LNCaP clone FGC (cell line): Measurements from ENCODE around the gene GOLGA8A.

Source experiments
- DNase-seq: peaks from one replicate; pipeline ENCODE4 v3.0.0-alpha.2; 2011; ENCODE audit warnings: low read depth
- H3K4me3 ChIP-seq: 2 replicates; pipeline ENCODE4 v1.5.1; 2011; ENCODE audit warnings: mild to moderate bottlenecking, low read depth, low read length, control low read depth
- CTCF ChIP-seq: IDR thresholded peaks from 2 replicates; pipeline ENCODE4 v1.5.1; 2012; ENCODE audit warnings: mild to moderate bottlenecking; ENCODE audit not compliant: control insufficient read depth, insufficient read depth; ENCODE audit errors: extremely low read depth

Gene GOLGA8A

GRCh38 chr15:34437687-34438086, at the start of gene GOLGA8A:
TSS of gene GOLGA8A (minus strand) at chr15:34437808. CDS start at chr15:34389691, 48,117 bp downstream.
- no peak for DNase-seq
- peak within 1 kb of the TSS; percentile 50 for H3K4me3 ChIP-seq
- TF ChIP-seq CTCF, result no peak

GRCh38 chr15:34483644-34484043, 46.0 kb upstream of the GOLGA8A start:
- no peak overlapping the region for H3K4me3 ChIP-seq
- TF ChIP-seq CTCF, result no peak
- no peak for DNase-seq

GRCh38 chr15:34481370-34481769, 43.8 kb upstream of the GOLGA8A start:
- H3K4me3 ChIP-seq, result no peak overlapping the region
- no peak for DNase-seq
- TF ChIP-seq CTCF, result no peak

- TF ChIP-seq CTCF, result no peak
- no peak for DNase-seq
- H3K4me3 ChIP-seq, result no peak overlapping the region
Observed at GRCh38 chr15:34473840-34474239, 36.2 kb upstream of the GOLGA8A start.

GRCh38 chr15:34472947-34473346, 35.3 kb upstream of the GOLGA8A start:
- no peak for DNase-seq
- TF ChIP-seq CTCF, result no peak
- H3K4me3 ChIP-seq, result no peak overlapping the region

- no peak for TF ChIP-seq CTCF
- no peak for DNase-seq
- H3K4me3 ChIP-seq, result no peak overlapping the region
Observed at GRCh38 chr15:34470892-34471291, 33.3 kb upstream of the GOLGA8A start.

GRCh38 chr15:34470091-34470490, 32.5 kb upstream of the GOLGA8A start:
- TF ChIP-seq CTCF, result no peak
- H3K4me3 ChIP-seq, result no peak overlapping the region
- no peak for DNase-seq
